Measurements from ENCODE around the gene ZNF544.

Gene ZNF544

DNA sequence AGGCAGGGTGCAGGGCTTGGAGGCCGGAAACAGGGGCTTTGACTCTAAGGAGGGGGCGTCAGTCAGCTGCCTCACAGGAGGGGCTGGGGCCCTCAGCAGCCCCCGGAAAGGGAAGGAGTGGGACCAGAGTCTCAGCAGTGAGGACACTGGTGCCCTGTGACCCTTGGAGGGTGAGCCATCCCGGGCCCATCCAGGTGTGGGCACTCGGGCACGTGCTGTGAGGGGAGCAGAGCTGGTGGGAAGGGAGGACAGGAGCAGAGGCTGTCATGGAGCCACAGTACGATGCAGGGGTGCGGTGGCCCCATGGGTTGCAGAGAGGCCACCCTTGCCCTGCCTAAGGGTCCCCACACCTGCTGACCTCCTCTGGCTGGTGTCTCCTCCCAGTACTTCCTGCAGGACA, 19.1 kb upstream of the ZNF544 start:
- H3K9ac ChIP-seq = no peak overlapping the region
- H2AFZ ChIP-seq = no peak overlapping the region
- peaks cover 39% of the 10 kb centered on the region for H3K36me3 ChIP-seq (ENCODE audit: control insufficient read depth, insufficient read depth, low read length)
- no peaks in the 10 kb centered on the region for H3K27me3 ChIP-seq (ENCODE audit: control insufficient read depth, insufficient read depth, low read length)
- peaks cover 29% of the 10 kb centered on the region for H3K9me3 ChIP-seq (ENCODE audit: control insufficient read depth, low read length)
- TF ChIP-seq, protein P1, sequence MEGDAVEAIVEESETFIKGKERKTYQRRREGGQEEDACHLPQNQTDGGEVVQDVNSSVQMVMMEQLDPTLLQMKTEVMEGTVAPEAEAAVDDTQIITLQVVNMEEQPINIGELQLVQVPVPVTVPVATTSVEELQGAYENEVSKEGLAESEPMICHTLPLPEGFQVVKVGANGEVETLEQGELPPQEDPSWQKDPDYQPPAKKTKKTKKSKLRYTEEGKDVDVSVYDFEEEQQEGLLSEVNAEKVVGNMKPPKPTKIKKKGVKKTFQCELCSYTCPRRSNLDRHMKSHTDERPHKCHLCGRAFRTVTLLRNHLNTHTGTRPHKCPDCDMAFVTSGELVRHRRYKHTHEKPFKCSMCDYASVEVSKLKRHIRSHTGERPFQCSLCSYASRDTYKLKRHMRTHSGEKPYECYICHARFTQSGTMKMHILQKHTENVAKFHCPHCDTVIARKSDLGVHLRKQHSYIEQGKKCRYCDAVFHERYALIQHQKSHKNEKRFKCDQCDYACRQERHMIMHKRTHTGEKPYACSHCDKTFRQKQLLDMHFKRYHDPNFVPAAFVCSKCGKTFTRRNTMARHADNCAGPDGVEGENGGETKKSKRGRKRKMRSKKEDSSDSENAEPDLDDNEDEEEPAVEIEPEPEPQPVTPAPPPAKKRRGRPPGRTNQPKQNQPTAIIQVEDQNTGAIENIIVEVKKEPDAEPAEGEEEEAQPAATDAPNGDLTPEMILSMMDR (IDR thresholded peaks at IDR 0.05) = no peak
- H3K27ac ChIP-seq = no peak overlapping the region
- no peaks in the 10 kb centered on the region for H3K4me1 ChIP-seq
- no peak overlapping the region for H3K4me3 ChIP-seq (ENCODE audit: low read depth, low read length)
- no peak overlapping the region for H3K4me2 ChIP-seq (ENCODE audit: low read length)
- H3K79me2 ChIP-seq = no peaks in the 10 kb centered on the region

DNA sequence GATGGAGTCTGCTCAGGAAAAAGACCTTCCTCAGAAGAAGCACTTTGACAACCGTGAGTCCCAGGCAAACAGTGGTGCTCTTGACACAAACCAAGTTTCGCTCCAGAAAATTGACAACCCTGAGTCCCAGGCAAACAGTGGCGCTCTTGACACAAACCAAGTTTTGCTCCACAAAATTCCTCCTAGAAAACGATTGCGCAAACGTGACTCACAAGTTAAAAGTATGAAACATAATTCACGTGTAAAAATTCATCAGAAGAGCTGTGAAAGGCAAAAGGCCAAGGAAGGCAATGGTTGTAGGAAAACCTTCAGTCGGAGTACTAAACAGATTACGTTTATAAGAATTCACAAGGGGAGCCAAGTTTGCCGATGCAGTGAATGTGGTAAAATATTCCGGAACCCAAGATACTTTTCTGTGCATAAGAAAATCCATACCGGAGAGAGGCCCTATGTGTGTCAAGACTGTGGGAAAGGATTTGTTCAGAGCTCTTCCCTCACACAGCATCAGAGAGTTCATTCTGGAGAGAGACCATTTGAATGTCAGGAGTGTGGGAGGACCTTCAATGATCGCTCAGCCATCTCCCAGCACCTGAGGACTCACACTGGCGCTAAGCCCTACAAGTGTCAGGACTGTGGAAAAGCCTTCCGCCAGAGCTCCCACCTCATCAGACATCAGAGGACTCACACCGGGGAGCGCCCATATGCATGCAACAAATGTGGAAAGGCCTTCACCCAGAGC, 16.2 kb upstream of the ZNF544 start:
- Histone ChIP-seq H3K4me2 (ENCODE audit: low read length) (no peak overlapping the region), H3K27me3 (ENCODE audit: control insufficient read depth, insufficient read depth, low read length) (no peaks in the 10 kb centered on the region), H3K4me3 (ENCODE audit: low read depth, low read length) (no peak overlapping the region), H2AFZ (no peak overlapping the region), H3K9me3 (ENCODE audit: control insufficient read depth, low read length) (peaks cover 9% of the 10 kb centered on the region), H3K9ac (no peak overlapping the region), H3K4me1 (no peaks in the 10 kb centered on the region), H3K79me2 (no peaks in the 10 kb centered on the region), H3K36me3 (ENCODE audit: control insufficient read depth, insufficient read depth, low read length) (peaks cover 25% of the 10 kb centered on the region), H3K27ac (no peak overlapping the region)
- TF ChIP-seq, protein P1 (IDR thresholded peaks at IDR 0.05) = no peak

- no peaks in the 10 kb centered on the region for H3K79me2 ChIP-seq
- H3K36me3 ChIP-seq (ENCODE audit: control insufficient read depth, insufficient read depth, low read length) = peaks cover 25% of the 10 kb centered on the region
- peaks cover 7% of the 10 kb centered on the region for H3K9me3 ChIP-seq (ENCODE audit: control insufficient read depth, low read length)
- no peak overlapping the region for H2AFZ ChIP-seq
- TF ChIP-seq, protein P1 (IDR thresholded peaks at IDR 0.05) = no peak
- H3K27ac ChIP-seq = no peak overlapping the region
- no peak overlapping the region for H3K4me2 ChIP-seq (ENCODE audit: low read length)
- no peaks in the 10 kb centered on the region for H3K4me1 ChIP-seq
- H3K9ac ChIP-seq = no peak overlapping the region
- no peak overlapping the region for H3K4me3 ChIP-seq (ENCODE audit: low read depth, low read length)
- no peaks in the 10 kb centered on the region for H3K27me3 ChIP-seq (ENCODE audit: control insufficient read depth, insufficient read depth, low read length)
Observed at GRCh38 chr19:58213075-58213369, 15.7 kb upstream of the ZNF544 start.

DNA sequence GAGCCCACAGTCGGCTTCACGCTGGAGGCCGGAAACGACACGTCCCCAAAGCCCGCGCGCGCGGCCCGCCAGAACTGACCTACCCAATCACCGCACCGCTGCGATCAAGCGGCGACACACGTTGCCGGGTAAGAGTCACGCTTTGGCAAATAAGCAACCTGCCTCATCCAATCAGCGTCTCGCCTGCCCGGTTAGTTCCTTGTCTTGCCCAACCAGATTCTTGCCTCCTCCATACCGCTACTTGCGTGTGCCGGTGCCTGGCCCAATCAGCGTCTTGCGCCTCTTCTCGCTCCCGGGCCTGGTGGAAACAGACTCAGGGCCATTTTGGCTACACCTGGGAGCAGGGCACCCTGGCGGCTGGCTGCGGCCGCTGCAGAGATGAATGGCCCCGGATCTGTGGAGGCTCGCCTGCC, 11.6 kb upstream of the ZNF544 start:
- peaks cover 7% of the 10 kb centered on the region for H3K9me3 ChIP-seq (ENCODE audit: control insufficient read depth, low read length)
- TF ChIP-seq, protein P1 (IDR thresholded peaks at IDR 0.05) = no peak
- no peak overlapping the region for H3K4me2 ChIP-seq (ENCODE audit: low read length)
- H3K4me3 ChIP-seq (ENCODE audit: low read depth, low read length) = no peak overlapping the region
- no peaks in the 10 kb centered on the region for H3K79me2 ChIP-seq
- no peaks in the 10 kb centered on the region for H3K4me1 ChIP-seq
- no peak overlapping the region for H3K27ac ChIP-seq
- H3K27me3 ChIP-seq (ENCODE audit: control insufficient read depth, insufficient read depth, low read length) = no peaks in the 10 kb centered on the region
- no peak overlapping the region for H2AFZ ChIP-seq
- H3K36me3 ChIP-seq (ENCODE audit: control insufficient read depth, insufficient read depth, low read length) = peaks cover 10% of the 10 kb centered on the region
- no peak overlapping the region for H3K9ac ChIP-seq
